Measurements from ENCODE around the gene TSPYL6. TPM values are rescaled to one million over a fixed set of nuclear protein-coding genes. Genes with fewer than 3 reads are reported as not detected.

The TSPYL6 gene
- total RNA-seq, 1 donor from 2014 or later: not detected

GRCh38 chr2:54249629-54250028, 6.4 kb downstream of the TSPYL6 start:
- H3K9me3 Mint-ChIP-seq: peaks cover 2% of the 10 kb centered on the region
- Histone ChIP-seq H2AFZ (replicated peaks) (no peak overlapping the region), H3K9ac (no peak overlapping the region), H4K20me1 (ENCODE audit: low read depth) (no peaks in the 10 kb centered on the region), H3K4me3 (no peak overlapping the region), H3K79me2 (ENCODE audit: low read depth) (no peaks in the 10 kb centered on the region), H3K4me2 (no peak overlapping the region), H3K27ac (no peak overlapping the region), H3K27me3 (no peaks in the 10 kb centered on the region), H3K4me1 (peaks cover 4% of the 10 kb centered on the region), H3K9me3 (ENCODE audit: low read depth) (no peaks in the 10 kb centered on the region), H3F3A (ENCODE audit: low read depth) (no peaks in the 10 kb centered on the region), H3K36me3 (no peaks in the 10 kb centered on the region)
- no peak overlapping the region for H3K4me3 Mint-ChIP-seq
- DNase-seq (ENCODE audit: low spot score): no peak
- H3K4me1 Mint-ChIP-seq: no peaks in the 10 kb centered on the region
- H3K27me3 Mint-ChIP-seq (ENCODE audit: insufficient read depth, low read depth): no peaks in the 10 kb centered on the region
- no peak for TF ChIP-seq CTCF (IDR thresholded peaks at IDR 0.05)
- TF ChIP-seq EZH2phosphoT487 (IDR thresholded peaks at IDR 0.05): no peak
- no peak for TF ChIP-seq EZH2 (IDR thresholded peaks at IDR 0.05)
- no peaks in the 10 kb centered on the region for H3K36me3 Mint-ChIP-seq
- no peak overlapping the region for H3K27ac Mint-ChIP-seq

- Mint-ChIP-seq H3K27ac (no peak overlapping the region), H3K4me3 (no peak overlapping the region), H3K36me3 (no peaks in the 10 kb centered on the region), H3K9me3 (no peaks in the 10 kb centered on the region), H3K27me3 (ENCODE audit: insufficient read depth, low read depth) (peaks cover 2% of the 10 kb centered on the region), H3K4me1 (no peaks in the 10 kb centered on the region)
- Histone ChIP-seq H3K4me3 (no peak overlapping the region), H3K9ac (no peak overlapping the region), H3K27me3 (no peaks in the 10 kb centered on the region), H4K20me1 (ENCODE audit: low read depth) (no peaks in the 10 kb centered on the region), H2AFZ (replicated peaks) (no peak overlapping the region), H3K27ac (no peak overlapping the region), H3K79me2 (ENCODE audit: low read depth) (no peaks in the 10 kb centered on the region), H3F3A (ENCODE audit: low read depth) (no peaks in the 10 kb centered on the region), H3K9me3 (ENCODE audit: low read depth) (no peaks in the 10 kb centered on the region), H3K4me2 (no peak overlapping the region), H3K36me3 (no peaks in the 10 kb centered on the region), H3K4me1 (no peaks in the 10 kb centered on the region)
- DNase-seq (ENCODE audit: low spot score): no peak
- TF ChIP-seq EZH2 (IDR thresholded peaks at IDR 0.05): no peak
- TF ChIP-seq CTCF (IDR thresholded peaks at IDR 0.05): no peak
These were observed 8.9 kb downstream of the TSPYL6 start for GRCh38 chr2:54247115-54247514.

GRCh38 chr2:54240515-54241469, 15.2 kb downstream of the TSPYL6 start:
- no peak overlapping the region for H3K4me3 ChIP-seq
- Mint-ChIP-seq H3K27me3 (ENCODE audit: insufficient read depth, low read depth) (peaks cover 2% of the 10 kb centered on the region), H3K4me1 (peaks cover 13% of the 10 kb centered on the region), H3K4me3 (no peak overlapping the region), H3K9me3 (peaks cover 6% of the 10 kb centered on the region), H3K27ac (no peak overlapping the region), H3K36me3 (no peaks in the 10 kb centered on the region)
- no peaks in the 10 kb centered on the region for H3K27me3 ChIP-seq
- H3K9me3 ChIP-seq (ENCODE audit: low read depth): no peaks in the 10 kb centered on the region
- H3K27ac ChIP-seq: no peak overlapping the region
- no peak overlapping the region for H3K9ac ChIP-seq
- no peaks in the 10 kb centered on the region for H3K79me2 ChIP-seq (ENCODE audit: low read depth)
- no peak for TF ChIP-seq CTCF (IDR thresholded peaks at IDR 0.05)
- peak overlapping the region; percentile 23 for H3K4me2 ChIP-seq
- peak; percentile 11 for DNase-seq (ENCODE audit: low spot score)
- no peaks in the 10 kb centered on the region for H3K36me3 ChIP-seq
- H3K4me1 ChIP-seq: peaks cover 9% of the 10 kb centered on the region
- no peaks in the 10 kb centered on the region for H3F3A ChIP-seq (ENCODE audit: low read depth)
- no peak overlapping the region for H2AFZ ChIP-seq (replicated peaks)
- H4K20me1 ChIP-seq (ENCODE audit: low read depth): no peaks in the 10 kb centered on the region
